Fibroblast of villous mesenchyme (primary cell): Measurements from ENCODE around the gene SUPT4H1. TPM values are rescaled to one million over a fixed set of nuclear protein-coding genes. Genes with fewer than 3 reads are reported as not detected.

Source experiments
- DNase-seq: peaks from one replicate; pipeline ENCODE4 v3.0.0-alpha.2; 2010; ENCODE audit warnings: low read depth
- H3K4me3 ChIP-seq: 2 replicates; pipeline ENCODE4 v1.5.1; 2011; ENCODE audit warnings: low read depth, mild to moderate bottlenecking, low read length
- total RNA-seq: library from RNA; depleted of rRNA; stranded (reverse); fragments of >200 nt; gene quantifications from 2 replicates; pipeline ENCODE4 v1.2.3, GENCODE V29; 2012
- TF ChIP-seq, protein P1 (sequence below): IDR thresholded peaks from 2 replicates; pipeline ENCODE4 v1.5.1; 2012; ENCODE audit warnings: low read depth, mild to moderate bottlenecking, low read length; ENCODE audit not compliant: insufficient read depth

SUPT4H1 gene
- total RNA-seq, 1 donor: 34.5 TPM

DNA sequence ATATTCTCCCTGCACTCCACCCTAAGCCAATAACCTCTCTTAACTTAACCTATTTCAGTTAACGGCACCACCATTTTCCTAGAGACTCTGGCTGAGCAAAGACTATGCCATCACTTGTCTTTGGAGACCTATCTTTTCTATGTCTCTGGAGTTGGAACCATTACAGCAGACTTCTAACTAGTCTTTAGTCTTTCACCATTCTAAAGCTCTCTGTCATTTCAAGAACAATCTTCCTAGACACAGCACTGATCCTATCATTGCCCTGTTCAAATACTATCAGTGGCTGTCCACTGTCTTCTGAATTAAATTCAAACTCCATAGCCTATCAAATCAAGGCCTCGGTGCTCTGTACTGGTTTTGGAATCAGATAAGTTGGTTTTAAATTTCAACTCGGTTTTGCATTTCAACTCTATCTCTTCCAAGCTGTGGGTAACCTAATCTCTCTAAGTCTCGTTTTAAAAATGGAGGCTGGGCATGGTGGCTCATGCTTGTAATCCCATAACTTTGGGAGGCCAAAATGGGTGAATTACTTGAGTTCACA is 33.4 kb upstream of the SUPT4H1 start:
- no peak for DNase-seq
- TF ChIP-seq, protein P1, sequence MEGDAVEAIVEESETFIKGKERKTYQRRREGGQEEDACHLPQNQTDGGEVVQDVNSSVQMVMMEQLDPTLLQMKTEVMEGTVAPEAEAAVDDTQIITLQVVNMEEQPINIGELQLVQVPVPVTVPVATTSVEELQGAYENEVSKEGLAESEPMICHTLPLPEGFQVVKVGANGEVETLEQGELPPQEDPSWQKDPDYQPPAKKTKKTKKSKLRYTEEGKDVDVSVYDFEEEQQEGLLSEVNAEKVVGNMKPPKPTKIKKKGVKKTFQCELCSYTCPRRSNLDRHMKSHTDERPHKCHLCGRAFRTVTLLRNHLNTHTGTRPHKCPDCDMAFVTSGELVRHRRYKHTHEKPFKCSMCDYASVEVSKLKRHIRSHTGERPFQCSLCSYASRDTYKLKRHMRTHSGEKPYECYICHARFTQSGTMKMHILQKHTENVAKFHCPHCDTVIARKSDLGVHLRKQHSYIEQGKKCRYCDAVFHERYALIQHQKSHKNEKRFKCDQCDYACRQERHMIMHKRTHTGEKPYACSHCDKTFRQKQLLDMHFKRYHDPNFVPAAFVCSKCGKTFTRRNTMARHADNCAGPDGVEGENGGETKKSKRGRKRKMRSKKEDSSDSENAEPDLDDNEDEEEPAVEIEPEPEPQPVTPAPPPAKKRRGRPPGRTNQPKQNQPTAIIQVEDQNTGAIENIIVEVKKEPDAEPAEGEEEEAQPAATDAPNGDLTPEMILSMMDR: no peak
- no peak overlapping the region for H3K4me3 ChIP-seq

DNA sequence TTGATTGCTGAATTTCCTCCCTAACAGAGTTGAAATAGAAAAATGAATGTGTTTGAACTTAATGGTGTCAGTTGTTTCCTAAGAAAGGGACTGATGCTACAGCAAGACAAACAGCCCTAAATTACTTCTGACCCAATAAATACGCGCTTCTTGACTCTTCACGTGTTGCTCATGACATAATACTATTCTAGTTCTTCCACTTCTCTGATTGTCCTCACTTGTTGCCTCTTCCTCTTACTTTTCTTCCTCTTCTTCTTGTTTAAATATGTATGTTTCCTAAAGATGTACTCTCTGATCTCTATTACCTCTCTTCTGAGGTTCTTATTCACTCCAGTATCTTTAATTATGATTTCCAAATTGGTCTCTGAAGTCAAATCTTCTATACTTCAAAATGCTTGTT is 32.9 kb upstream of the SUPT4H1 start:
- H3K4me3 ChIP-seq: no peak overlapping the region
- no peak for DNase-seq
- TF ChIP-seq, protein P1: no peak

DNA sequence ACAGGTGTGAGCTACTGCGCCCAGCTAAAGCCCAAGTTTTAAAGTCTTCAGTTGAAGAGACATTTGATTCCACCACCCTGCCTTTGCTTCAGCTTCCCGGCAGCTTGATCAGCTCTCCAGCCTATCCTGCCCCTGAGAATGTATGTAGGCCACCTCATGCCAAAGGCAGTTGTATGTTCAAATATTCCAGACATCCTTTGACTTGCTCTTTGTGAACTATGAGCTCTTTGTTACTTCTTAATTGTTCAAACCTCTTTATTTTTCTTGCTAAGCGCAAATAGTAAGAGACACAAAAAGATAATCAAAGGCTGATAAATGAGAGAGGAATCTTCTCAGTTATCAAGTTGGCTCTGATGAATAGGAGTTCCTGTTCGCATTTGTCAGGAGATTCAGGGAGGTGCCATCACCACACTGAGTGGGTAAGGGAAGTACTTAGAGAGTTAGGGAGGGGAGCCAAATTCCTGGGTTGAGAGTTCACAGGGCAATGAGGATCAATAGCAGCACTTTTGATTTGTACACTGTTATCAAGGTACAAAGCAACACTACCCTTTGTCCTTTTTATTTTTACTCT is 32.0 kb upstream of the SUPT4H1 start:
- no peak overlapping the region for H3K4me3 ChIP-seq
- TF ChIP-seq, protein P1: no peak

DNA sequence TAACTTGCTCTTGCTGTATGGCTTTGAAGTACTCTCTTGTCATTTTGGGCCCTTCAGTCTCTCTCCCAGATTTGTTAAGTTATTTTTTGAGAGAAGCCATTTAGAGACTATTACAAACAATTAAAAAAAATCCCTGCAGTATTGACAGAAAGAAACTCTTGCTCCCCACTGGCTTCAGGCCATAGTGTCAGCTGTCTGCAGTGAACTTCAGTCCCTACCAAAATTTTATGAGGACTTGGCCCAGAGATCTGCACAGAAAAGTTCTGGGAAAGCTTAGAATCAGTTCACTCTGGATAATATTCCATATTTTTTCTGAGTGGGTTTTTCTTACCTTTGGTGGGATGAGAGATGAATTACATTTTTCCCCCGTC is 30.9 kb upstream of the SUPT4H1 start:
- DNase-seq: no peak
- TF ChIP-seq, protein P1: no peak
- no peak overlapping the region for H3K4me3 ChIP-seq

More for the DNA sequence above, 32.0 kb upstream of the SUPT4H1 start:
- no peak for DNase-seq

DNA sequence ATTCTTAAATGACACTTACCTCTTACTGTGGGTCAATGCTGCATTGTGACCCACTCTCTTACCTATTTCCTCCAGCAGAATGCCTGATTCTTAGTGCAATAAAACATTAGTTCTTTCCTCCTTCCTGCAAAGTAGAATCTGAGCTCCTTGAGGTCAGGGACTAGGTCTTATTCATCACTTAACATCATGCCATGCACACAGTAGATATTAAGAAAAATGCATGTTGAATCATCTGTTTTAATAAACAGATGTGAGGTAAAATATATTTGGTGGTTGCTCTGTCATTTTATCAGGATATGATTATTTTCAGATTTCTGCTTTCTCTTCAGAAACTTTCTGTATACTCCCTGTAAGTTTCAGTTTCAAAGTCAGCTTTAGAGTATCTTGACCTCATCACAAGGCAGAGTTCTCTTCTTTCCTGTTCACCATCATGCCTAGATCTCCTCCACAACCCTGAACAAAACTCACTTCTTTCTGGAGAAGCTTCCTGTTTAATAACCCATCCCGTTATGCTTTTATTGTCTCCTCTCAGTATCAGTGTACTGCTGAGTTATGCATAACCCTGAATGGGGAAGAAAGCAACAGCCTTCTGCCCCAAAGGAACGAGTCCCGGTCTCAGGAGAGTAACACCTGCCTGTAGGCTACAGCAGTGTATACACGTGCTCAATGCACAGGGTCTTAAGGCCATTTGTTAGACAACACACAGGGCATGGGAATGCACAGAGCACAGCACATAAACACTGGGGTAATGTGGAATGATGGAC is 30.3 kb upstream of the SUPT4H1 start:
- DNase-seq: no peak
- H3K4me3 ChIP-seq: no peak overlapping the region
- TF ChIP-seq, protein P1: no peak

DNA sequence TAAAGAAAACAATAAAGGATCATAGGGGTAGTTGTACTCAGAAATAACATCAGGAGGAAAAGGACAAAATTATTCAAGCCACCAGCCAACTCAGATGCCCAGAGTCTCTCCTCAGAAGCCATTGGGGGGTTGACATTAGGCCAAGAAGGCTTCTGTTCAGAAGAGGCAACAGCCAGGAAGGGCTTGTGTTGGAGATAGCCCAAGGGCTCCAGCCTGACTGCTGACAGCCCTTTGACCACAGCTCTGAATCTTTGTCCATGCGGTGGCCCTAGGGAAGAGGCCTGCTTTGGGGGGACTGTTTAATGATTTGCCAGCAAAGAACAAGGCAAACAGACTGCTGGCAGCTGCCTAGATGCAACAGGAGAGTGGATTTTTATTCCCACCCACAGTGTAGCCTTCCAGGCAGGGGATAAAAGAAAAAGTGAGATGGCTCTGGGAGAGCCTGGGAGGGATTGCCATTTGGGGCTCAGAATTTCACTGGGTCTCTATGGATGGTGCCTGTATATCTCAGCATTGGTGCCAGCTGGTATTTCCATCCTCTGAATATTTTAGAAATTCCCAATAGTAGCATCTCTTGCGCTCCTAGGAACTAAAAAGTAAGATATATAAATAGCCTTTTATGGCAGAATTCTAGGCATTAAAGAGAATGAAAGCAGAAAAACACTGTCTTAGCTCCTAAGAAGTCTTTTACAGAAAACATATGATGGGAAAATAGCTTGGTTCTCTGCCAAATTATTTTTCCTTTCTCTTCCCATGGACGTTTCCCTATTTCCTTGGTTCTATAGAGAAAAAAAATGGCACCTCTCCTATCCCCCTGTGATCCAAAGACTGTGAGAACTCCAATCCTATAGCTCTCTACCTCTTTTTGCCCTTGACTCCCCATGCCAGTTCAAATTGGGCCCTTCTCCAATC is 29.4 kb upstream of the SUPT4H1 start:
- TF ChIP-seq, protein P1: no peak
- DNase-seq: no peak
- H3K4me3 ChIP-seq: no peak overlapping the region
